HUES64 (cell line): ENCODE measurements around the gene PKDREJ.
"Not testable (repeated sequence)": the region's sequence is repeated elsewhere in the genome, so short reads cannot be mapped to it uniquely, and the experiment has no call there.

Experiments used
- H3K27ac ChIP-seq: 2 replicates; pipeline ENCODE4 v1.7.0; 2013; ENCODE audit warnings: low read depth, low read length, inconsistent platforms
- H3K27me3 ChIP-seq: 2 replicates; pipeline ENCODE4 v1.6.1; 2013; ENCODE audit warnings: mild to moderate bottlenecking, low read length; ENCODE audit not compliant: insufficient read depth
- H3K36me3 ChIP-seq: 2 replicates; pipeline ENCODE4 v1.6.1; 2013; ENCODE audit warnings: mild to moderate bottlenecking, low read length; ENCODE audit not compliant: insufficient read depth
- H3K4me1 ChIP-seq: 2 replicates; pipeline ENCODE4 v1.6.1; 2013; ENCODE audit warnings: mild to moderate bottlenecking, low read length, moderate library complexity; ENCODE audit not compliant: insufficient read depth
- H3K4me3 ChIP-seq: 2 replicates; pipeline ENCODE4 v1.5.1; 2013; ENCODE audit warnings: mild to moderate bottlenecking, low read length, moderate library complexity
- H3K9ac ChIP-seq: 2 replicates; pipeline ENCODE4 v1.6.1; 2013; ENCODE audit warnings: mild to moderate bottlenecking, low read depth, low read length
- H3K9me3 ChIP-seq: 2 replicates; pipeline ENCODE4 v1.6.1; 2013; ENCODE audit warnings: low read depth, low read length; ENCODE audit not compliant: insufficient read depth
- WGBS: fragments of 150-250, 120-280 bp; methylation state at CpG from one replicate; pipeline ENCODE4 v1.1.7; 2013; ENCODE audit warnings: missing lambda C conversion rate; 5-methylcytosine and 5-hydroxymethylcytosine counted together

PKDREJ gene

GRCh38 chr22:46275455-46276122 is 12.4 kb upstream of the PKDREJ start:
- H3K4me1 ChIP-seq, result no peaks in the 10 kb centered on the region
- whole genome bisulfite sequencing, result 89% methylated on average over 3 of the region's 3 CpGs
- H3K4me3 ChIP-seq, result no peak overlapping the region
- no peaks in the 10 kb centered on the region for H3K27me3 ChIP-seq
- no peak overlapping the region for H3K9ac ChIP-seq
- no peak overlapping the region for H3K27ac ChIP-seq
- no peaks in the 10 kb centered on the region for H3K9me3 ChIP-seq
- peaks cover 59% of the 10 kb centered on the region for H3K36me3 ChIP-seq

- WGBS, result 92% methylated on average over 8 of the region's 8 CpGs
- no peaks in the 10 kb centered on the region for H3K9me3 ChIP-seq
- no peaks in the 10 kb centered on the region for H3K4me1 ChIP-seq
- H3K9ac ChIP-seq, result no peak overlapping the region
- no peak overlapping the region for H3K4me3 ChIP-seq
- H3K36me3 ChIP-seq, result peaks cover 55% of the 10 kb centered on the region
- H3K27ac ChIP-seq, result no peak overlapping the region
- no peaks in the 10 kb centered on the region for H3K27me3 ChIP-seq
Measured at GRCh38 chr22:46274381-46274780, 11.2 kb upstream of the PKDREJ start.

- 94% methylated on average over 12 of the region's 12 CpGs for WGBS
- no peaks in the 10 kb centered on the region for H3K27me3 ChIP-seq
Measured at GRCh38 chr22:46273432-46274148, 10.4 kb upstream of the PKDREJ start.

GRCh38 chr22:46272762-46273431 is 9.8 kb upstream of the PKDREJ start:
- WGBS, result 94% methylated on average over 12 of the region's 12 CpGs
- H3K9ac ChIP-seq, result no peak overlapping the region; the same call in 1 of the 2 replicates

More at GRCh38 chr22:46273432-46274148, 10.4 kb upstream of the PKDREJ start:
- Histone ChIP-seq H3K36me3 (peaks cover 48% of the 10 kb centered on the region), H3K4me1 (no peaks in the 10 kb centered on the region), H3K9ac (no peak overlapping the region), H3K27ac (no peak overlapping the region), H3K9me3 (no peaks in the 10 kb centered on the region), H3K4me3 (no peak overlapping the region)

DNA sequence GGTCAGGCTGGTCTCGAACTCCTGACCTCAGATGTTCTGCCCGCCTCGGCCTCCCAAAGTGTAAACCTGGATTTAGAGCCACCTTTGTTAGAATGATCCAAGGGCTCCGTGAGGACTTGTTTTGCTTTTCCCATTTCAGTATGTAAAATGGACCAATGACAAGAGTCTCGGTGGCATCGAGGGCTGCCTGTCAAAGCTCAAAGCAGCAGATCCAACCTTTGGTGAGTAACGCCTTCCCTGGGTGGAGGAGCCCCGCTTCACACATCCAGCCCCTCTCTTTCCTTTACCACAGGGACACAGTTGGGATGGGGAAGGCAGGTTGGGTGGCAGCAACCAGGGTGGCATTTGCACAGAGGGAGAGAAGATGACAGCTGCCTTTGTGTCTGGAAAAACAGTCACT is 9.1 kb upstream of the PKDREJ start:
- Histone ChIP-seq H3K4me3 (no peak overlapping the region), H3K4me1 (peaks cover 1% of the 10 kb centered on the region; the same call in 1 of the 2 replicates), H3K9me3 (no peaks in the 10 kb centered on the region), H3K9ac (no peak overlapping the region), H3K27me3 (peaks cover 3% of the 10 kb centered on the region; the same call in 1 of the 2 replicates), H3K36me3 (peaks cover 42% of the 10 kb centered on the region), H3K27ac (no peak overlapping the region)
- WGBS, result 92% methylated on average over 7 of the region's 8 CpGs

More at GRCh38 chr22:46272762-46273431, 9.8 kb upstream of the PKDREJ start:
- Histone ChIP-seq H3K36me3 (peaks cover 42% of the 10 kb centered on the region), H3K27ac (no peak overlapping the region), H3K9me3 (no peaks in the 10 kb centered on the region), H3K27me3 (no peaks in the 10 kb centered on the region), H3K4me1 (no peaks in the 10 kb centered on the region), H3K4me3 (no peak overlapping the region)

DNA sequence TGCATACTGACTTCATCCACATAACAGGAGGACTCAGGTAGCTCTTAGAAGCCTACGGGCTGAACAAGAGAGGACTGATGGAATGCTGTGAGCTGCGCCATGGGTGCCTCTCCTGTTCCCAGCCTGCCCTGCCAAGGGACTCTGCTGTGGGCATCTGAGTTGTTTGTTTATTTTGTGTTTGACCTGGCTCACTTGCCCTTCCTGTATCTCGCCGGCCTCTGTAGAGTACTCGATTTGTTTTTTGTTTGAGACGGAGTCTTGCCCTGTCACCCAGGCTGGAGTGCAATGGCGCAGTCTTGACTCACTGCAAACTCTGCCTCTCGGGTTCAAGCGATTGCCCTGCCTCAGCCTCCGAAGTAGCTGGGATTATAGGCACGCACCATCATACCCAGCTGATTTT is 6.4 kb upstream of the PKDREJ start:
- Histone ChIP-seq H3K4me3 (no peak overlapping the region), H3K36me3 (peaks cover 21% of the 10 kb centered on the region), H3K27me3 (peaks cover 15% of the 10 kb centered on the region), H3K9ac (no peak overlapping the region), H3K4me1 (peaks cover 2% of the 10 kb centered on the region; the same call in 1 of the 2 replicates), H3K9me3 (peaks cover 10% of the 10 kb centered on the region), H3K27ac (no peak overlapping the region)
- 95% methylated on average over 11 of the region's 11 CpGs for WGBS

DNA sequence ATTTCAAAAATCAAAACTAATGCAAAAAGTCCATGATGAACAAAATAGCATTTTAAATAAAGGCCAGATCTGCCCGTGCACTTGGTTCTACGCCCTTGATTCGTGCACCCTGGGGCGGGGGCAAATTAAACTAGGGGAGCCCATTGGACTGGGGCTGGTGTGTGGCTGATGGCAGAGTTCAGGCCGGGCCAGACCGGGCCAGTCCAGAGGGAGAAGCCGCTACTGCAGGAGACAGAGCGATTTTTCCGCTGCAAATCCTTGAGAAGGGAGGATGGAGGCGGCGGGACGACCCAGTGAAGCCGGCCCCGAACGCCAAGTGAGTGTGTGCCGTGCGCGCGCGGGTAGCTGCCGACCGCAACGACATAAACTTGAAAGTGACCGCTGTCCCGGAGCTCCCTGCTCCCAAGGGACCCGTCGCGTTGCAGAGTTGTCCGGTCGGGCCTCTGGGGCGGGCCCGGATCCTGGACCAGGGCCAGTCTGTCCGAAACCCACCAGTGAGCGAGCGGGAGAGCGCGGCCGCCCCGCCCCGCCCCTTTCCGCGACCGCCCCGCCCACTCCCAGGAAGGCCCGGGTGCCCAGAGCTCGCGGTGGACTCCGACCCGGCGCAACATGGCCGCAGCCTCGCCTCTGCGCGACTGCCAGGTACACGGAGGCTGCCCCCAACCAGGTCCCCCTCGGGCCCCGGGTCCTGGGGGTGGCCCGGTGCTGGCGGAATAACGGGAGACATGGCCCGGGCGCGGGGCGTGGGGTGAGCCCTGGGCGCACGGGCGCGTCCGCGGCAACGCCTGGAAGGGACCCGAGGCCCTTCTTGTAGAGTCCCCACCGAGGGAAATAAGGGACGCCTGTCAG is 4.5 kb upstream of the PKDREJ start, which contains the start of gene TTC38:
Gene TTC38, plus strand, starts transcription at position 578 of the 849 bp plus-strand sequence. Its CDS starts 32 bp downstream, at position 610.
- H3K9me3 ChIP-seq, result peaks cover 10% of the 10 kb centered on the region
- H3K4me1 ChIP-seq, result peaks cover 2% of the 10 kb centered on the region; the same call in 1 of the 2 replicates
- H3K27ac ChIP-seq, result no peak within 1 kb of the TSS
- peaks cover 7% of the 10 kb centered on the region; the same call in 1 of the 2 replicates for H3K36me3 ChIP-seq
- peaks cover 34% of the 10 kb centered on the region for H3K27me3 ChIP-seq
- peak within 1 kb of the TSS; percentile 69 for H3K9ac ChIP-seq
- 2% methylated on average over 74 of the region's 74 CpGs for WGBS
- H3K4me3 ChIP-seq, result peak within 1 kb of the TSS; percentile 69

- not testable (repeated sequence) for H3K36me3 ChIP-seq, H3K9me3 ChIP-seq, H3K27ac ChIP-seq, H3K4me3 ChIP-seq, H3K9ac ChIP-seq, H3K4me1 ChIP-seq
- WGBS, result 85% methylated on average over 4 of the region's 4 CpGs
- peaks cover 54% of the 10 kb centered on the region for H3K27me3 ChIP-seq
Measured at GRCh38 chr22:46265627-46266026, 2.5 kb upstream of the PKDREJ start.

GRCh38 chr22:46264520-46264919 is 1.4 kb upstream of the PKDREJ start:
- not testable (repeated sequence) for H3K9ac ChIP-seq, H3K4me1 ChIP-seq, H3K9me3 ChIP-seq, H3K36me3 ChIP-seq, H3K27ac ChIP-seq, H3K4me3 ChIP-seq
- peaks cover 65% of the 10 kb centered on the region for H3K27me3 ChIP-seq
- over 99% methylated on average over 6 of the region's 6 CpGs for WGBS

DNA sequence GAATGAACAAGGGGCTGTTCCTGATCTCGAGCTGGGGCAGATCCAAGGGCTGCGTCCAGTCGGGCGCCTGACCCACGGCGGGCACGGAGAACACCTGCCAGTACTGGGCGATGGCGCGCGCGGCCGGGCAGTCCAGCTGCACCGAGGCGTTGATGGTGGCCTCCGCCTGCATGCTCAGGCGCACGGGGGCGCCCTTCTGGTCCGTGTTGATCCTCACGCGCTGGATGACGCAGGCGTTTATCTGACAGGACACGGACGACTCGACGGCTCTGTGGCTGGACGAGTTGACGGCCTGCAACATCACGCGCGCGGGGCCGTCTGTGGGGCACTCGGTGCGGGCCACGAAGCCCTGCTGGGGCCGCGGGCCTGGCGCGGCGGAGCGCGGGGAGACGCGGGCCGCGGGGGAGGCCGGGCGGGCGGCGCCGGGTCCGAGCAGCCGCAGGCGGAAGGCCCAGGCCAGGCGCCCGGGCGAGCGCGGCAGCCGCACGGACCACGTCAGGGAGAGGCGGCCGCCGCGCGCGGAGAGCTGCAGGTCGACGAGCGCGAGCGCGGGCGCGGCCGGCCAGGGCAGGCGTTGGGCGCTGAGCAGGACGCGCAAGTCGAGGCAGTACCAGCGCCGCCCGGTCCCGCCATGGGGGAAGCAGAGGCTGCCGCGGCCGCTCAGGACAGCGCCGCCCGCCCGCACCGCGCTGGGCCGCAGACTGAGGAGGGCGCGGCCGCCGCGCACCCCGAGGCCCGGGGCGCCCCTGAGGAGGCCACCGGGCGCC is 511 bp downstream of the PKDREJ start:
- Histone ChIP-seq H3K27ac (no peak overlapping the region), H3K4me1 (peaks cover 2% of the 10 kb centered on the region; the same call in 1 of the 2 replicates), H3K9ac (no peak overlapping the region; the same call in 1 of the 2 replicates), H3K4me3 (peak overlapping the region; percentile 35), H3K36me3 (no peaks in the 10 kb centered on the region), H3K9me3 (peaks cover 15% of the 10 kb centered on the region), H3K27me3 (peaks cover 83% of the 10 kb centered on the region)
- WGBS, result 8% methylated on average over 109 of the region's 109 CpGs
